ENCODE results near the gene MED16.

The MED16 gene, protein sequence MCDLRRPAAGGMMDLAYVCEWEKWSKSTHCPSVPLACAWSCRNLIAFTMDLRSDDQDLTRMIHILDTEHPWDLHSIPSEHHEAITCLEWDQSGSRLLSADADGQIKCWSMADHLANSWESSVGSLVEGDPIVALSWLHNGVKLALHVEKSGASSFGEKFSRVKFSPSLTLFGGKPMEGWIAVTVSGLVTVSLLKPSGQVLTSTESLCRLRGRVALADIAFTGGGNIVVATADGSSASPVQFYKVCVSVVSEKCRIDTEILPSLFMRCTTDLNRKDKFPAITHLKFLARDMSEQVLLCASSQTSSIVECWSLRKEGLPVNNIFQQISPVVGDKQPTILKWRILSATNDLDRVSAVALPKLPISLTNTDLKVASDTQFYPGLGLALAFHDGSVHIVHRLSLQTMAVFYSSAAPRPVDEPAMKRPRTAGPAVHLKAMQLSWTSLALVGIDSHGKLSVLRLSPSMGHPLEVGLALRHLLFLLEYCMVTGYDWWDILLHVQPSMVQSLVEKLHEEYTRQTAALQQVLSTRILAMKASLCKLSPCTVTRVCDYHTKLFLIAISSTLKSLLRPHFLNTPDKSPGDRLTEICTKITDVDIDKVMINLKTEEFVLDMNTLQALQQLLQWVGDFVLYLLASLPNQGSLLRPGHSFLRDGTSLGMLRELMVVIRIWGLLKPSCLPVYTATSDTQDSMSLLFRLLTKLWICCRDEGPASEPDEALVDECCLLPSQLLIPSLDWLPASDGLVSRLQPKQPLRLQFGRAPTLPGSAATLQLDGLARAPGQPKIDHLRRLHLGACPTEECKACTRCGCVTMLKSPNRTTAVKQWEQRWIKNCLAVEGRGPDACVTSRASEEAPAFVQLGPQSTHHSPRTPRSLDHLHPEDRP

DNA sequence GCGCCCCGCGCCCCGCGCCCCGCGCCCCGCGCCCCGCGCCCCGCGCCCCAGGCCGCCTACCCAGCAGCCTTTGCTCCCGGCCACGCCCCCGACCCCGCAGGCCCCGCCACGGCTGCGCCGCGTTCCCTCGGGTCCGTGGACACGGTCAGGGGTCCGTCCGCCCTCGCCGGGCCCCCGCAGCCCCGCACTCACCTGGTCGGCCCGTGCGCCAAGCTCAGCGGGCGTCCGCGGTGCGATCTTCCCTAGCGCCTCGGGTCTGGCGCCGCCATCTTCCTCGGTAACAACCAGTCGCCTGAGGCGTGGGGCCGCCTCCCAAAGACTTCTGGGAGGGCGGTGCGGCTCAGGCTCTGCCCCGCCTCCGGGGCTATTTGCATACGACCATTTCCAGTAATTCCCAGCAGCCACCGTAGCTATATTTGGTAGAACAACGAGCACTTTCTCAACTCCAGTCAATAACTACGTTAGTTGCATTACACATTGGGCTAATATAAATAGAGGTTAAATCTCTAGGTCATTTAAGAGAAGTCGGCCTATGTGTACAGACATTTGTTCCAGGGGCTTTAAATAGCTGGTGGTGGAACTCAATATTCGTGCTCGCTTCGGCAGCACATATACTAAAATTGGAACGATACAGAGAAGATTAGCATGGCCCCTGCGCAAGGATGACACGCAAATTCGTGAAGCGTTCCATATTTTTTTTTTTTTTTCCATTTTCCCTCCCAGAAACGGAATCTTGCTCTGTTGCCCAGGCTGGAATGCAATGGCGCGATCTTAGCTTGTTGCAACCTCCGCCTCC lies at the start of gene MED16, which contains the start of gene RNU6-9:
MED16 (minus strand) TSS at position 294 of the 796 bp plus-strand sequence. CDS start 2,056 bp downstream, outside the sequence.
RNU6-9 (plus strand) TSS at position 591 of the 796 bp plus-strand sequence.
- DNase-seq, result peak; percentile 99

DNA sequence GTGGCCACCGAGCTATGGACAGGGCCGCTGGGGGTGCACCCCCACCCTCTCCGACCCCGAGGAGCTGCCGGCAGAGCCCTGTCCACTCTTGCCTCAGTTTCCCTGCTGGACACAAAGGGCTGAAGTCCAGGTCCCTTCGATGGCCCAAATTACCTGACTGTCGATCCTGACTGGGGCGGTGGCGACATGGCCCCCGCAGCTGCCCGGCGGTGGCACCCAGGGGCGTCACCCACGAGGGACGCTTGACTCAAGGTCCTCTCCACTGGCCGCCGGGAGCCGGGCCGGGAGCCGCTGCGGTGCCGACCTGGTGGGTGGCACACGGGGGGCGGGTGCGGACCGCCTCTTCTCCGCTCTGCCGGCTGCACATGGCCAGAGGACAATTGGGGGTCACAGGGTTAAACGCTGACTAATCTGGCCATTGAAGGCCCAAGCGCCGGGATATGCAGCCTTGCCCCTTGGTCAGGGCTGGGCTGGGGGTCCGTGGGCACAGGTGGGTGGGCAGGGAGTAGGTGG lies 49.2 kb upstream of the MED16 start:
- DNase-seq, result no peak

DNA sequence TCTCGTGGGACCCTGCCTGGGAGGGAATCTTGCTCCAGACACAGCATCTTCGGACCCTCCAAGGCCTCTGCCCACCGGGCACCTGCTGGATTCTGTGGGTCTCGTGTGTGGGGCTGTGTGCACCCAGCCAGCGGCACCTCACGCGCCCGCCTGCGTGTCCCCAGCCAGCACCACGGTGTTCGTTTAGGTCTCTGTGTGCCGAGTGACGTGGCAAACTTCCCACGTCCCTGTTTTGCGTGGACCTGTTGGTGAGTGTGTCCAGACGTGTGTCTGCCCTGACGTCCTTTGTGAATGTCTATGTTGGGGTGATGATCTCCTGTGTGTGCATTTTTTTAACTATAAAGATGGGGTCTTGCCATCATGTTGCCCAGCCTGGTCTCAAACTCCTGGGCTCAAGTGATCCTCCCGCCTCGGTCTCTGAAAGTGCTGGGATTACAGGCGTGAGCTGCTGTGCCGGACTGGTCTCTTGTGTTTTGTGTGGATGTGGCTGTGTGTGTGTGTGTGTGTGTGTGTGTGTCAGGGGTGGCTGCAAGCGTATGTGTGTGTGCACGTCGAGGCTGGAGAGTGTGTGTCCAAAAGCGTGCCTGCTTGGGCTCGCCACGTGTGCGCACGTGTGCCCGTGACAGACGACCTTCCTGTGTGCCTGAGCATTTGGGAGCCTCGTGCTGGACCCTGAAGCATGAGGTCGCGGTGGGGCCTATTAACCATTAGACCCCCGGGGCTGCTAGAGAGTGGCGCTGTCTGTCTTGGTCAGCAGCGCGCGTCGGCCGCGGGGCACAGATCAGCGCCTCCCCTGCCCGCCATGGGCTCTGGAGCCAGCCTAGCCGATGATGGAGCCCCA lies 48.5 kb upstream of the MED16 start:
- no peak for DNase-seq

DNA sequence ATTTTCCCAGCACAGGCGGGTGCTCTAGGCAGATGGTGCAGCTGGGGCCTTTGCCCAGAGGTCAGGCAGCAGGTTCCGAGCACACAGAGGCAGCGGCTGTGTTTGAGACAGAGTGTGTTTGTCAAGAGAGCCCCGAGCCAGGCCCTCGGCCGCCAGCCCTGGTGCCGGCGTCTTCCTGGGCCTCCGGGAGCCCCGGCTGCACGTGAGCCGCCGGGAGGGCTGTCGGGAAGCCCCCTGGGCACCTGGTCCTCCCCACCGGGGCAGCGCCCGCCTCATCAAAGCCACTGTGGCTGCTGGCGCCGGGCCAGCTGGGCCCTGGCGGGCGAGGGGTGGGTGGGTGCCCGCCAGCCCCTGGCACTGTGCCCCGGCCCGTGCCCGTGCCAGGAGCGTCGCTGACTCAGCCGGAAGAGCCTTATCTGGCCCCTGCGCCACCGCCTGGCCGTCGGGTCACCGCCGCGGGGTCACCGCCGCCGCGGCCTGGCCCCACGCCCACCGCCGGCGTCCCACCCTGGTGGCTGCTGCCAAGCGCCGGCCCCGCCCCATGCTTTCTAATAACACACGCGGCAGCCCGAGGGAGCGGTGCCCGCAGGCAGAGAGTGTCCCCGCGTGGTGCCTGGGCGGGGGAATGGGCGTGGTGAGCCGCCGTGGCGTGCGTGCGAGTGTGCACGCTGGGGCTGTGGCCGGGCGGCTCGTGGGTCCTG lies 47.8 kb upstream of the MED16 start:
- no peak for DNase-seq

DNA sequence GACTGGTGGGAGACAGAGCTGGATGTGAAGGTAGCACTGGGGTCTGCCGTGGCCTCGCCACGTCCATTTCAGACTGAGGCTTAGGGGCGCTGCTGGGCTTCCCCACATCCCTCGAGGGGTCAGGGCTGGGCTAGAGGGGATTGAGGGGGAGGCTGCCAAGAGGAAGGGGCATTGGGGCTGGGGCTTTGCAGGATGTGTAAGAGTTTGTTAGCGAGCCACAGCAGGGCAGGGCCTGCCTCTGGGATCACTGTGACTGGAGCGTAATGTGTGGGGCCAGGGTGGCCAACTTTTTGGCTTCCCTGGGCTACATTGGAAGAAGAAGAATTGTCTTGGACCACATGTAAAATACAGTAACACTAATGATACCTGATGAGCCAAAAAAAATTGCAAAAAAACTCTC lies 46.9 kb upstream of the MED16 start:
- no peak for DNase-seq

DNA sequence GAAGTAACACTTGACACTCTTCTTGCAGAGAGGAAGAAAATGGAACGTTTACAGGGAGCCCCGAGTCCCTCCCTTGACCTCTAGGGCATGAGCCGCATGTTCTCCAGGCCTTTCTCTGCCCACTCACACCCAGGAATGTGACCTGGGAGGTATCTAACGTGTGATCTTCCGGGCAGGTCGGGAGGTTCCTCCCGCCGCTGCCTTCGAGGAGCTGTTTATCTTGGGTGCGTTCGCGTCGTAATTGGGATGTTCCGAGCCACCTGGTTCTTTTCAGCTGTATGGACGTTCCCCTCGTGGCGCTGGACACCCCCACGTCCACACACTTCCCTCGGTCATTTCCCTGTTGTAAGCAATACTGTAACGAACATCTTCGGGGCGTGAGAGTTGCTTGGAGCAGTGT lies 46.5 kb upstream of the MED16 start:
- no peak for DNase-seq

DNA sequence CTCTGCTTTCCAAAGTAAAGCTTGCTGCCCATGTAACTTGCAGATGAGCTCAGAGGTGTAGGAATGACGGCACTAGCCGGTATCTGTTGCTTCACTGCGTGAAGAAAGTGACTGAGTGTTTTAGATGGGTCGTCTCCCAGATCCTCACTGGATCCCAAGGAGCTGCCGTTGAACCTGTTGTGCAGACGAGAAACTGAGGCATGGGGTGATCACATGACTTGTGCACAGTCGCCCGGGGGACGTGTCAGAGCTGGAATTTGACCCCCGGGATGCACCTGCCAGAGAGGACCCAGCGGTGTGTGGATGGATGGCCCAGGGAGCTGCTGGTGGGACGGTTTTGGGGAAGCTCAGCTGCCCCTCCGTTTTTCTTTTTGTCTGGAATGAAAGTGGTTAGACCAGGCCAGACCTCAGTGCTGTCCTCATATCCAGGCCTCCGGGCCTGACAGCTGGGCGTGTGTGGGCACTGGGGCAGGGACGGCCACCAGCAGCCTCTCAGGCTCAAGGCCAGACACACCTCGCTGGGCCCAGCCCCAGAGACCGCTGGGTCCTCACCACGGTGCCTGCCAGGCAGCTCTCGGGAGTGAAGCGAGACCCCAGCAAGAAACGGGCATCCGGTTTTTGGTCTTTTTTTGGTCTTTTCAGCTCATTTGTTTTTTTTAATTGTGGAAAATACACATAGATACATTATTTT lies 45.4 kb upstream of the MED16 start:
- DNase-seq, result no peak

DNA sequence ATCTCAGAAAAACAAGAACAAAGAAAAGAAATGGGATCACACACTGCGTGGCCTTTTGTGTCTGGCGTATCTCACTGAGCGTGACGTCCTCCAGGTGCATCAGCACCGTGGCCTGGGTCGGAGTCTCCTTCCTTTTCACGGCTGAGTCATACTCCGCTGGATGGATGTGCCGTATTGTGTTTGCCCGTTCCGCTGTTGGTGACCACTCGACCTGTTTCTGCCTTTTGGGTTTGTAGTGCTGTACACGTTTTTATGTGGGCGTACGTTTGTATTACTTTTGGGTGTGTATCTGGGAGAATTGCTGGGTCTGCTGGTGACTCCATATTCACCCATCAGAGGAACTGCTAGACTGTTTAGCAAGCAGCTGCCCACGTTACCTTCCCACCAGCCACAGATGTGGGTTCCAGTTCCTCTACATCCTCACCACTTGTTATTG lies 44.3 kb upstream of the MED16 start:
- DNase-seq, result no peak

DNA sequence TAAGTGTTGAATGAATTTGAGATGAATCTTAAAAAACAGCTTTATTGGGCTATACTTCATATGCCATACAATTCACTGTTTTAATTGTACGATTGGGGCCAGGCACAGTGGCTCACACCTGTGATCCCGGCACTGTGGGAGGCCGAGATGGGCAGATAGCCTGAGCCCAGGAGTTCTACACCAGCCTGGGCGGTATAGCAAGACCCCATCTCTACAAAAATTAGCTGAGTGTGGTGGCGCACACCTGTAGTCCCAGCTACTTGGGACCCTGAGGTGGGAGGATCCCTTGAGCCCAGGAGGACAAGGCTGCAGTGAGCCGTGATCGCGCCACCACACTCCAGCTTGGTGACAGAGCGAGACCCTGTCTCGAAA lies 43.2 kb upstream of the MED16 start:
- no peak for DNase-seq

DNA sequence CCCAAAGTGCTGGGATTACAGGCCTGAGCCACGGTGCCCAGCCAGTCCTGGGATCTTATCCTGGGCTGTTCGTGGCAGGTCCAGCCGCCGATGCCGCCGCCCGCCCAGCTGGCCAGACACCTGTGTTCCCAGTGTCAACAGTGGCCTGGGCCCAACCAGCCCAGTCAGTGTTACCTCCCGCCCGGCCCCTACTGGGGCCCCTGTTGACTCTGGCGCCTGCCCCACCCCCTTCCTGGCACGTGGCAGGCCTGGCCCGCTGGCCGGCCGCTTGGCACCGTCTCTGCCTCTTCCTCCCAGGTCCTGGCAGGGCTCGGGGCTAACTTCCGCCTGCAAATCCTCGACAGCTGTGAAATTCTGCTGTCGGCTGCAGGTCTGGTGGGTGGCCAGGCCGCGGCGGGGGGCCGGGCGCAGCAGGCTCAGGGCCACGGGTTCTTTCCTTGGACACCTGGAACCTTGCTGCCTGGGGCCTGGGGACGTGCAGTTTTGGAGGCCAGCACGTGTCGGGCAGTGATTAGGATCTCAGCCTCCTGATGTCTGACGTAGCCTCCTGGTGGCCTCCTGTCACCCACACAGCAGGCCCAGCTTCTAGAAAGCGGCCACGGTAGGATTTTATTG lies 42.0 kb upstream of the MED16 start:
- no peak for DNase-seq

DNA sequence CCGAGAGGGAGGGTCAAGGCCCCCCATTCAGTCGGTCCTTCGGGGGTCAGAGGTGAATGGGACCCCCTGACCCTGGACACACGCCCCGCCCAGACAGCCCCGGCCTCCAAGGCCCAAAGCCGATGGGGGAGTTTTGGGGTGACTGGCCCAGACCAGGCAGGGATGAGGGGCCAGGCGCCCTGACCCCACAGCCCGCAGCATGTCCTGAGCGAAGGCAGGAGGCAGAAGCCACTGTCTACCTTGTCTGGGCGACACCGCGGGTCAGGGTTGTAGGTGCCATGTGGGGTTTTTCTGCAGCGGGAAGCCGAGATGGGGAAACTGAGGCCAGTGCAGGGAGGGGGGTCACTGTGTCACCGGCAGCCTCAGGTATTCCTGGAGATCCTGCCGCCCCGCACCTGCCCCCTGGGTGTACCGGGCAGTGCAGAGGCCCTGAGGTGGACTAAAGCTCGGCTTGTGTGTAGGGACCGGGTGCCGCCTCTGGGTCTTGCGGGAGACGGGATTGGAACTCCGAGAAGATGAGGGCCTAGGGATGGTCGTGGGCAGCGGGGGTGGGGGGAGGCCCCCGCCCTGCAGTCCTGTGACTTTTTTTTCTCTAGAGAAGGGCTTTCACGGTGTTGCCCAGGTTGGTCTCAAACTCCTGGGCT lies 41.3 kb upstream of the MED16 start:
- no peak for DNase-seq

DNA sequence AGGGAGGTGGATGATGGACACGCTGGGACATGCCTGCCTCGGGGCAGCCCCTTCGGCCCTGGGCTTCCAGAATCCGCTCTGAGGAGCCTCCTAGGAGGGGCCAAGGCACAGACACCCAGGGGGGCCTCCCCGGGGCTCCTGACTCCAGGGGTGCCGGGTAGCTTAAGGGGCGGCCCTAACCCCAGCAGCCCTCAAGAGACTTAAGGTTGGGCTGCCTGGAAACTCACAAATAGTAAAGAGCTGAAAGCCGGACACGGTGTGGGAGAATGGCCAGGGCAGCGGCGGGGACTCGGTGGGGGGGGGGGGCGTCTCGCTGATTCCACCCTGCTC lies 40.5 kb upstream of the MED16 start:
- DNase-seq, result no peak

DNA sequence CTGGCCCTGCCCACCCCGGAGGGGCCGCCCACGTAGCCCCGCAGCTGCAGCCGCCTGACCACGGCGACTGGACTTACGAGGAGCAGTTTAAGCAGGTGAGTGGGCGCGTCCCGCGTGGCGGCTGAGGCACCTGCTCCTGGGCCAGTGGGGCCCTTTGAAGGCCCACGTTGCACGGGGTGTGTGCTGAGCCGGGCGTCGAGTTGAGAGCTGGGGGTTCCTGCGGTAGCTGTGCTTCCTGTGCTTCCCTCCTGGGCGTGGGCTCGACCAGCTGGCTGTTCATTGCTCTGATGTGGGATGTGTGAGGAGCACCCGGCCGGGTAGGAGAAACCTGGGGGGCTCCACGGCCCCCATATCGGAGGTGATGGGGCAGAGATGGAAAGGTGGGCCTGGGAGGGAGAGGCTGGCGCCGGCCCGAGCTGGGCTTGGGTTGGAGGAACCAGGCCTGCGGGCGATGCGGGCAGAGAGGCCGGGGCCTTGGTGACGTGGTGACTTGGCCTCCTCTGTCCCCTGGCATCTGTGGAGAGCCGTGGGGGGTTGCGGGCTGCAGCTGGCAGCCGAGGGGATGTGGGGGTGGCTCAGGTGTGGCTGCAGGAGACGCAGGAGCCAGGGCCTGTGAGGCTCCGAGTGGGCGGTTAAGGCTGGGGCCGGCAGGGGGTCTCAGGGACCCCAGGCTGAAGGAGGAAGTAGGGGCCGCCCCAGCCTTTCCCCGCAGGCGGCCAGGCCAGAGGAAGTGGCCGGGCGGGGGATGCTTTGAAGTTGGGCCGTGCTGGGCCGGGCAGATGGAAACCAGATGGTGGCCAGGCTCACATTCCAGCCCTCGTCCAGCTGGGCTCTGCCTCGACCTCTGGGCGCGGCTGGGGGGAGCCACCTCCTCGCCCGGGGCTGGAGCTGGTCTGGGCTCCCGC lies 39.9 kb upstream of the MED16 start:
- DNase-seq, result peak; percentile 44

DNA sequence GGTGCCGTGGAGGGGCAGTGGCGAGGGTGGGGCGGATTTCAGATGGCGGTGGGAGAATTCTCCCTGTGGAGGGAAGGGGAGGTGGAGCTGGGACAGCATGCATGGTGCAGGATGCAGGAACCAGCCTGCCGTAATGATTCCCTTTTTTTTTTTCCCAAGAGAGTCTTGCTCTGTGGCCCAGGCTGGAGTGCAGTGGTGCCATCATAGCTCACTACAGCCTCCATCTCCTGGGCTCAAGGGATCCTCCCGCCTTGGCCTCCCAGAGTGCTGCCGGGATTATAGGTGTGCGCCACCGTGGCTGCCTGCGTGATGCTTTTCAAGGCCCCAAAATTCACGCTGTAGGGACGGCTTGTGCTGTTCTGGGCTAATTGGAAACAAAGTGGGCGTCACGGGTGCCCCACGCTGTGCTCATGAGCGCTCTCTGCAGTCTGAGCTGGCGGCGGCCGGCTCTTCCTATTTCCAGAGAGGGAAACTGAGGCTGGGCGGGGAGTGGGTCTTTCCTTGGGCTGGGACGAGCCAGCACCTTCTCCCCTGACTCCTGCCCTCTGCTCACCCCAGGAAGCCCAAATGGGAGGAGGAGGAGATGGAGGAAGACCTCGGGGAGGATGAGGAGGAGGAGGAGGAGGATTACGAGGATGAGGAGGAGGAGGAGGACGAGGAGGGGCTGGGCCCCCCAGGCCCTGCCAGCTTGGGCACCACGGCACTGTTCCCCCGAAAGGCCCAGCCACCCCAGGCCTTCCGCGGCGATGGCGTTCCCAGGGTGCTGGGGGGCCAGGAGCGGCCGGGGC lies 39.1 kb upstream of the MED16 start:
- no peak for DNase-seq

DNA sequence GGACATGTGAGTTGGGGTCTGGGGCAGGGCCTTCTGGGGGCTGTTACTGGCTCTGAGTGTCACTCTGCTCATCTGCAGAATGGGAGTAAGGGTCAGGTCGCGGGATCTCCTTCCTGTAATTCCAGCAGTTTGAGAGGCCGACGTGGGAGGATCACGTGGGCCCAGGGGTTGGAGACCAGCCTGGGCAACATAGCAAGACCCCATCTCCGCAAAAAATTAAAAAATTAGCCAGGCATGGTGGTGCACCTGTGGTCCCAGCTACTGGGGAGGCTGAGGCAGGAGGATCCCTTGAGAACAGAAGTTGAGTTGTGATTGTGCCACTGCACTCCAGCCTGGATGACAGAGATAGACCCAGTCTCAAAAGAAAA lies 36.9 kb upstream of the MED16 start:
- no peak for DNase-seq

DNA sequence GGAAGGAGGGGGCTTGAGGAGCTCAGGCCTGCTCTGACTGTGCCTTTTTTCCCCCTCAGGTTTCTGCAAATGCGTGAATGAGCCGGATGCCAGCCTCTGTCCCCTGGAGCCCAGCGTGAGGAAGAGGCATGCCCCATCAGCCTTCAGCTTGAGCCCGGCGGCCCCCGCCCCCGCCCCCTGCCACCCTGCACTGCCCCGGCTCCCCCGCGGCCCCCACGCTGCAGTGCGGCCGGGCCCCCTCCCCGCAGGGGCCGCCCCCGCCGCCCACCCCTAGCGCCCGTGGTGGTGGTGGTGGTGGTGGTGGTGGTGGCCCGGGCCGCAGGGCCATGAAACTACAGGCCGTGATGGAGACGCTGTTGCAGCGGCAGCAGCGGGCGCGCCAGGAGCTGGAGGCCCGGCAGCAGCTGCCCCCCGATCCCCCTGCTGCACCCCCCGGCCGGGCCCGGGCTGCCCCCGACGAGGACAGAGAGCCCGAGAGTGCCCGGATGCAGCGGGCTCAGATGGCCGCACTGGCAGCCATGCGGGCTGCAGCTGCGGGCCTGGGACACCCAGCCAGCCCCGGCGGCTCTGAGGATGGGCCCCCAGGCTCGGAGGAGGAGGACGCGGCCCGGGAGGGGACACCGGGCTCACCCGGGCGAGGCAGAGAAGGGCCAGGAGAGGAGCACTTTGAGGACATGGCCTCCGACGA lies 36.4 kb upstream of the MED16 start:
- no peak for DNase-seq

Measured in retina (tissue), 1 donor.